CD14-positive monocyte (primary cell): ENCODE data around the gene FBXL12. TPM values are rescaled to one million over a fixed set of nuclear protein-coding genes. Genes with fewer than 3 reads are reported as not detected.

Source experiments
- DNase-seq, 3 donors: peaks; one replicate each; pipeline ENCODE4 v3.0.0-alpha.2; 2011 to 2022
- H2AFZ ChIP-seq: 2 replicates; pipeline ENCODE4 v1.6.0; 2012; ENCODE audit warnings: mild to moderate bottlenecking, low read depth, low read length, inconsistent platforms; ENCODE audit not compliant: insufficient read depth, poor library complexity, severe bottlenecking
- H3K27ac ChIP-seq, 2 donors: 1 replicate in 1 of 2; 2 replicates in 1 of 2; pipeline ENCODE4 v1.5.1; 2012 to 2013; ENCODE audit warnings: low read length in 2 of 2, control low read depth in 1 of 2, inconsistent platforms in 1 of 2, low read depth in 1 of 2, mild to moderate bottlenecking in 1 of 2
- H3K27me3 ChIP-seq, 2 donors: one replicate each; pipeline versions ENCODE4 v1.6.0 to v1.6.1; 2011 to 2013; ENCODE audit warnings: low read length in 2 of 2; ENCODE audit not compliant: control insufficient read depth in 2 of 2, insufficient read depth in 2 of 2
- H3K36me3 ChIP-seq, 2 donors: replicated peaks in 1 of 2; 1 replicate in 1 of 2; 2 replicates in 1 of 2; pipeline versions ENCODE4 v1.5.1 to v1.6.1; 2012 to 2013; ENCODE audit warnings: low read length in 2 of 2, control low read depth in 1 of 2, inconsistent platforms in 1 of 2, mild to moderate bottlenecking in 1 of 2; ENCODE audit not compliant: insufficient read depth in 2 of 2, control insufficient read depth in 1 of 2
- H3K4me1 ChIP-seq, 2 donors: 1 replicate in 1 of 2; 2 replicates in 1 of 2; pipeline versions ENCODE4 v1.5.1 to v1.6.1; 2012 to 2013; ENCODE audit warnings: low read length in 2 of 2, control low read depth in 1 of 2, inconsistent platforms in 1 of 2, mild to moderate bottlenecking in 1 of 2, moderate library complexity in 1 of 2; ENCODE audit not compliant: insufficient read depth in 2 of 2, control insufficient read depth in 1 of 2
- H3K4me2 ChIP-seq: replicated peaks from 2 replicates; pipeline ENCODE3; 2012; ENCODE audit warnings: low read length, moderate library complexity, mild to moderate bottlenecking; ENCODE audit not compliant: poor library complexity, severe bottlenecking; ENCODE audit errors: extremely low read depth
- H3K4me3 ChIP-seq, 3 experiments: fragments of 200-600 bp in 1 of 3; sonication (generic) in 1 of 3; replicated peaks in 1 of 3; 1 replicate in 2 of 3; 2 replicates in 1 of 3; pipeline ENCODE4 v1.5.1; 2011 to 2013; ENCODE audit warnings: low read length in 3 of 3, mild to moderate bottlenecking in 3 of 3, control low read depth in 2 of 3, low read depth in 2 of 3, inconsistent platforms in 1 of 3, moderate library complexity in 1 of 3
- H3K79me2 ChIP-seq: 2 replicates; pipeline ENCODE4 v1.6.0; 2012; ENCODE audit warnings: mild to moderate bottlenecking, control low read depth, inconsistent platforms, low read length, moderate library complexity; ENCODE audit not compliant: insufficient read depth
- H3K9ac ChIP-seq: 2 replicates; pipeline ENCODE4 v1.6.0; 2017; ENCODE audit warnings: low read length, mild to moderate bottlenecking; ENCODE audit not compliant: insufficient read depth, poor library complexity, severe bottlenecking
- H3K9me3 ChIP-seq, 2 donors: replicated peaks in 1 of 2; 1 replicate in 1 of 2; 2 replicates in 1 of 2; pipeline versions ENCODE4 v1.5.1 to v1.6.1; 2012 to 2013; ENCODE audit warnings: low read length in 2 of 2, control low read depth in 1 of 2; ENCODE audit not compliant: control insufficient read depth in 1 of 2, insufficient read depth in 1 of 2
- H4K20me1 ChIP-seq: 2 replicates; pipeline ENCODE4 v1.6.0; 2012; ENCODE audit warnings: mild to moderate bottlenecking, low read length, control low read depth, moderate library complexity; ENCODE audit not compliant: insufficient read depth
- H3K27ac Mint-ChIP-seq, 7 donors: one replicate each; pipeline ENCODE4 v1.8.0; 2020; ENCODE audit warnings: mild to moderate bottlenecking in 7 of 7, mixed read lengths in 7 of 7, moderate library complexity in 6 of 7, inconsistent platforms in 2 of 7
- H3K27me3 Mint-ChIP-seq, 3 donors: one replicate each; pipeline ENCODE4 v1.8.0; 2021 to 2022; ENCODE audit warnings: low read depth in 3 of 3, mild to moderate bottlenecking in 3 of 3, mixed read lengths in 3 of 3, moderate library complexity in 3 of 3, inconsistent platforms in 1 of 3
- H3K36me3 Mint-ChIP-seq, 2 donors: one replicate each; pipeline ENCODE4 v1.8.0; 2020; ENCODE audit warnings: mixed read lengths in 2 of 2, inconsistent platforms in 1 of 2, mild to moderate bottlenecking in 1 of 2
- H3K4me1 Mint-ChIP-seq: one replicate; pipeline ENCODE4 v1.8.0; 2020; ENCODE audit warnings: mild to moderate bottlenecking, mixed read lengths
- H3K4me3 Mint-ChIP-seq, 2 donors: one replicate each; pipeline ENCODE4 v1.8.0; 2020; ENCODE audit warnings: mild to moderate bottlenecking in 2 of 2, mixed read lengths in 2 of 2, moderate library complexity in 1 of 2
- H3K9me3 Mint-ChIP-seq, 7 donors: one replicate each; pipeline ENCODE4 v1.8.0; 2020 to 2022; ENCODE audit warnings: mixed read lengths in 7 of 7, mild to moderate bottlenecking in 6 of 7, moderate library complexity in 6 of 7, inconsistent platforms in 2 of 7
- WGBS: methylation state at CpG from one replicate; pipeline ENCODE4 v1.1.5; 2013; ENCODE audit warnings: missing lambda C conversion rate; ENCODE audit not compliant: insufficient coverage; 5-methylcytosine and 5-hydroxymethylcytosine counted together
- intact Hi-C, 2 donors: fragments of 100-400 bp; cut with micrococcal nuclease; formaldehyde crosslinking; loops; one replicate each; pipeline versions ENCODE4 v1.15.0 to v1.15.1; 2023
- polyA plus RNA-seq, 3 donors: library from polyadenylated mRNA; depleted of rRNA in 1 of 3; unstranded in 2 of 3; stranded (reverse) in 1 of 3; fragments of 300-500 nt in 2 of 3; fragments of >200 nt in 1 of 3; fragmentation: Illumina TruSeq in 2 of 3; gene quantifications; 1 replicate in 2 of 3; 2 replicates in 1 of 3; pipeline ENCODE4 v1.2.3, GENCODE V29; 2012 to 2021
- TF ChIP-seq, protein P1 (sequence below): fragments of 200-600 bp; IDR thresholded peaks from one replicate; pipeline ENCODE4 v1.8.0; 2022; ENCODE audit warnings: antibody characterized with exemption, mild to moderate bottlenecking

The FBXL12 gene
- polyA plus RNA-seq, 3 donors: 6.6 to 49.8 (median 8.1) TPM

DNA sequence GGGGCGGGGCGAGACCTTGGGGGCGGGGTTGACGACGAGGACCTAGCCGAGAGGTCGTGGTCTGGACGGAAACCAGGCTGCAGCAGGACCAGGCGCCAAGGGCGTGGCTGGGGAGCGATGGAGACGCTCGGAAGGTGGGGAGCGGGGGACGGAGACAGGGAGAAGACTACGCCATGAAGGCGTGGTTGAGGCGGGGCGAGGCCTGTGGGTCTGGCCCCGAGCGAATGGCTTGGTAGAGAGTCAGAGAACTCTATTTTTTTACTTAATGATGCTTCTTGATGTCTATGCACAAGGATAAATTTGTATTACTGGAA is 674 bp upstream of the FBXL12 start:
- 1% methylated on average over 17 of the region's 21 CpGs for WGBS
- H3K9me3 Mint-ChIP-seq: peaks cover 8 to 20% (median 12%) of the 10 kb centered on the region in 7 donors

DNA sequence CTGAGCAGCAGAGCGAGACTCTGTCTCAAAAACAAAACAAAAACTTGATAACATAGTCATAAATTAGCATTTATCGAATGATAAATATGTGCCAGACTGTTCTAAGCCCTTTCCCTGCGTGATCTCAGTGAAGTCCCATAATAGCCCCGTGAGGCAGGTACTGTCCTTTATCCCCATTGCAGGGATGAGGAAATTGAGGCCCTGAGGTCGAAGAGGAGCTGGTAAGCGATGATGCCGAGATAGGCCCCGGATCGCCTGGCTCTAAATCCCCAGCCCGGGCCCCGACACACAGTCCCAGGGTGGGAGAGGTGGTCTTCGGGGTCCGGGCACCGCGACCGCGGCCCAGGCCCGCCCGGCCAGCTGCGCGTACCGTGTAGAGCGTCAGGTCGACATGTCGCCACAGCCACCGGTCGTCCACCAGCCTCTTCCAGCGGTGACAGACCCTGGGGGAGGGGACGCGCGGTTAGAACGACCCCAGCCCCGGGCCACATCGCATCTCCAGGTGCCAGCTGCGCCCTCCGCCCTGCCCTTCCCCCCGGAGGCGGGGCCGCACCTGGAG is 625 bp downstream of the FBXL12 start:
- H3K4me1 Mint-ChIP-seq: peaks cover 20% of the 10 kb centered on the region
- peak overlapping the region; percentile 87 to 92 for H3K4me3 Mint-ChIP-seq
- H3K27me3 Mint-ChIP-seq: no peaks in the 10 kb centered on the region
- Histone ChIP-seq H3K79me2 (peaks cover 42% of the 10 kb centered on the region), H3K27ac (peak overlapping the region; percentile 96 to 99), H3K4me2 (peak overlapping the region; percentile 93), H3K4me1 (peaks cover 15 to 22% of the 10 kb centered on the region in 2 donors), H2AFZ (peak overlapping the region; percentile 84), H3K36me3 (peaks cover 5 to 26% of the 10 kb centered on the region in 2 donors), H3K9ac (peak overlapping the region; percentile 92), H3K9me3 (peaks cover 0 to 11% of the 10 kb centered on the region in 2 donors), H4K20me1 (no peaks in the 10 kb centered on the region), H3K4me3 (peak overlapping the region; percentile 82 to 99 (median 92)), H3K27me3 (no peaks in the 10 kb centered on the region)
- DNase-seq: no peak
- TF ChIP-seq, protein P1, sequence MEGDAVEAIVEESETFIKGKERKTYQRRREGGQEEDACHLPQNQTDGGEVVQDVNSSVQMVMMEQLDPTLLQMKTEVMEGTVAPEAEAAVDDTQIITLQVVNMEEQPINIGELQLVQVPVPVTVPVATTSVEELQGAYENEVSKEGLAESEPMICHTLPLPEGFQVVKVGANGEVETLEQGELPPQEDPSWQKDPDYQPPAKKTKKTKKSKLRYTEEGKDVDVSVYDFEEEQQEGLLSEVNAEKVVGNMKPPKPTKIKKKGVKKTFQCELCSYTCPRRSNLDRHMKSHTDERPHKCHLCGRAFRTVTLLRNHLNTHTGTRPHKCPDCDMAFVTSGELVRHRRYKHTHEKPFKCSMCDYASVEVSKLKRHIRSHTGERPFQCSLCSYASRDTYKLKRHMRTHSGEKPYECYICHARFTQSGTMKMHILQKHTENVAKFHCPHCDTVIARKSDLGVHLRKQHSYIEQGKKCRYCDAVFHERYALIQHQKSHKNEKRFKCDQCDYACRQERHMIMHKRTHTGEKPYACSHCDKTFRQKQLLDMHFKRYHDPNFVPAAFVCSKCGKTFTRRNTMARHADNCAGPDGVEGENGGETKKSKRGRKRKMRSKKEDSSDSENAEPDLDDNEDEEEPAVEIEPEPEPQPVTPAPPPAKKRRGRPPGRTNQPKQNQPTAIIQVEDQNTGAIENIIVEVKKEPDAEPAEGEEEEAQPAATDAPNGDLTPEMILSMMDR: no peak
- peaks cover 8 to 20% (median 12%) of the 10 kb centered on the region in 7 donors for H3K9me3 Mint-ChIP-seq
- peak overlapping the region; percentile 96 to 98 (median 97) for H3K27ac Mint-ChIP-seq
- intact Hi-C loops: loop anchor here in 1 of 2 donors (2.0 to 10.0 kb wide), 2 partner anchors 985 to 1893 kb away; partner anchors contain the start of genes CTXN1, MBD3L1, SNAPC2 and ZNF558
- under 1% methylated on average over 37 of the region's 39 CpGs for WGBS
- peaks cover 21 to 39% of the 10 kb centered on the region in 2 donors for H3K36me3 Mint-ChIP-seq

More for the DNA sequence above, 674 bp upstream of the FBXL12 start:
- Histone ChIP-seq H3K4me3 (peak overlapping the region in 2 of 3 experiments; percentile 13 to 50), H3K79me2 (peaks cover 40% of the 10 kb centered on the region), H2AFZ (peak overlapping the region; percentile 49), H4K20me1 (no peaks in the 10 kb centered on the region), H3K27me3 (no peaks in the 10 kb centered on the region), H3K36me3 (peaks cover 5 to 18% of the 10 kb centered on the region in 2 donors), H3K4me2 (peak overlapping the region; percentile 43), H3K4me1 (peaks cover 15 to 22% of the 10 kb centered on the region in 2 donors), H3K9me3 (peaks cover 0 to 11% of the 10 kb centered on the region in 2 donors), H3K27ac (peak overlapping the region; percentile 55 to 99), H3K9ac (no peak overlapping the region)
- TF ChIP-seq, protein P1: no peak
- peaks cover 22 to 35% of the 10 kb centered on the region in 2 donors for H3K36me3 Mint-ChIP-seq
- DNase-seq: no peak
- H3K27me3 Mint-ChIP-seq: no peaks in the 10 kb centered on the region
- intact Hi-C loops: loop anchor here (1.0 to 10.0 kb wide), 4 partner anchors 16 to 1895 kb away; partner anchors contain the start of genes CTXN1 (in 1 of the 2), MBD3L1 (in 1 of the 2), PIN1 (in 1 of the 2) and SNAPC2 (in 1 of the 2)
- H3K4me3 Mint-ChIP-seq: peak overlapping the region; percentile 72 to 80
- peaks cover 20% of the 10 kb centered on the region for H3K4me1 Mint-ChIP-seq
- peak overlapping the region; percentile 93 to 98 (median 96) for H3K27ac Mint-ChIP-seq
